GM12878 (cell line): ENCODE data around the gene SELENOV.

ENCODE experiments used
- FOXM1 ChIP-seq: IDR thresholded peaks from 2 replicates; pipeline ENCODE4 v1.6.1; 2012; ENCODE audit warnings: low read depth, mild to moderate bottlenecking, inconsistent platforms, low read length, moderate library complexity
- GABPA ChIP-seq: IDR thresholded peaks from 2 replicates; pipeline ENCODE4 v1.6.1; 2014; ENCODE audit warnings: antibody characterized with exemption, low read depth, mild to moderate bottlenecking, inconsistent platforms
- POLR2A ChIP-seq: IDR thresholded peaks from 2 replicates; pipeline ENCODE4 v1.6.1; 2011; ENCODE audit warnings: low read depth, mild to moderate bottlenecking, low read length
- TAF1 ChIP-seq: IDR thresholded peaks from 2 replicates; pipeline ENCODE4 v1.6.1; 2011; ENCODE audit warnings: mild to moderate bottlenecking, low read depth, low read length, borderline replicate concordance
- ZBTB33 ChIP-seq: fragments of 450-650 bp; IDR thresholded peaks from 2 replicates; pipeline ENCODE4 v1.6.1; 2017; ENCODE audit warnings: mild to moderate bottlenecking
- TF ChIP-seq, protein P1 (sequence below), 3 experiments: IDR thresholded peaks in 2 of 3; conservative IDR thresholded peaks in 1 of 3; 2 replicates each; pipeline ENCODE4 v1.5.1; 2011; ENCODE audit warnings: low read depth in 3 of 3, low read length in 3 of 3, mild to moderate bottlenecking in 3 of 3, control low read depth in 2 of 3, moderate library complexity in 2 of 3, inconsistent platforms in 1 of 3, mixed read lengths in 1 of 3; ENCODE audit not compliant: control insufficient read depth in 2 of 3, insufficient read depth in 1 of 3; ENCODE audit errors: extremely low read depth in 1 of 3
- TF ChIP-seq, protein P2 (sequence below): IDR thresholded peaks from 2 replicates; pipeline ENCODE4 v1.6.1; 2011; ENCODE audit warnings: low read depth, low read length, improper control_type of control experiment, borderline replicate concordance

GRCh38 chr19:39525205-39525604 is 10.3 kb downstream of the SELENOV start:
- TF ChIP-seq POLR2A (no peak), ZBTB33 (no peak), TAF1 (no peak), FOXM1 (no peak), GABPA (no peak)
- TF ChIP-seq, protein P1, sequence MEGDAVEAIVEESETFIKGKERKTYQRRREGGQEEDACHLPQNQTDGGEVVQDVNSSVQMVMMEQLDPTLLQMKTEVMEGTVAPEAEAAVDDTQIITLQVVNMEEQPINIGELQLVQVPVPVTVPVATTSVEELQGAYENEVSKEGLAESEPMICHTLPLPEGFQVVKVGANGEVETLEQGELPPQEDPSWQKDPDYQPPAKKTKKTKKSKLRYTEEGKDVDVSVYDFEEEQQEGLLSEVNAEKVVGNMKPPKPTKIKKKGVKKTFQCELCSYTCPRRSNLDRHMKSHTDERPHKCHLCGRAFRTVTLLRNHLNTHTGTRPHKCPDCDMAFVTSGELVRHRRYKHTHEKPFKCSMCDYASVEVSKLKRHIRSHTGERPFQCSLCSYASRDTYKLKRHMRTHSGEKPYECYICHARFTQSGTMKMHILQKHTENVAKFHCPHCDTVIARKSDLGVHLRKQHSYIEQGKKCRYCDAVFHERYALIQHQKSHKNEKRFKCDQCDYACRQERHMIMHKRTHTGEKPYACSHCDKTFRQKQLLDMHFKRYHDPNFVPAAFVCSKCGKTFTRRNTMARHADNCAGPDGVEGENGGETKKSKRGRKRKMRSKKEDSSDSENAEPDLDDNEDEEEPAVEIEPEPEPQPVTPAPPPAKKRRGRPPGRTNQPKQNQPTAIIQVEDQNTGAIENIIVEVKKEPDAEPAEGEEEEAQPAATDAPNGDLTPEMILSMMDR (IDR thresholded peaks at IDR 0.05 in 2 of 3, conservative IDR thresholded peaks at IDR 0.05 in 1 of 3; ENCODE audit: control insufficient read depth in 2 of 3, extremely low read depth in 1 of 3, insufficient read depth in 1 of 3, low read depth in 3 of 3, low read length in 3 of 3): no peak
- TF ChIP-seq, protein P2, sequence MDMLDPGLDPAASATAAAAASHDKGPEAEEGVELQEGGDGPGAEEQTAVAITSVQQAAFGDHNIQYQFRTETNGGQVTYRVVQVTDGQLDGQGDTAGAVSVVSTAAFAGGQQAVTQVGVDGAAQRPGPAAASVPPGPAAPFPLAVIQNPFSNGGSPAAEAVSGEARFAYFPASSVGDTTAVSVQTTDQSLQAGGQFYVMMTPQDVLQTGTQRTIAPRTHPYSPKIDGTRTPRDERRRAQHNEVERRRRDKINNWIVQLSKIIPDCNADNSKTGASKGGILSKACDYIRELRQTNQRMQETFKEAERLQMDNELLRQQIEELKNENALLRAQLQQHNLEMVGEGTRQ: no peak
